Daoy (cell line): ENCODE measurements around the gene SIK2. TPM values are rescaled to one million over a fixed set of nuclear protein-coding genes. Genes with fewer than 3 reads are reported as not detected.
"Not testable (repeated sequence)": the region's sequence is repeated elsewhere in the genome, so short reads cannot be mapped to it uniquely, and the experiment has no call there.

Experiments used
- DNase-seq: peaks from one replicate; pipeline ENCODE4 v3.0.0-alpha.2; 2015; ENCODE audit warnings: low read depth
- total RNA-seq: library from RNA; depleted of rRNA; stranded (reverse); fragments of >200 nt; shearing (Covaris generic); gene quantifications from 2 replicates; pipeline ENCODE4 v1.2.3, GENCODE V29; 2014

SIK2 gene
- total RNA-seq, 1 experiment from 2014 or later: 4.7 TPM

GRCh38 chr11:111624608-111625007, 22.4 kb downstream of the SIK2 start:
- no peak for DNase-seq

- no peak for DNase-seq
Observed at GRCh38 chr11:111627591-111627990, 25.3 kb downstream of the SIK2 start.

- no peak for DNase-seq
Observed at GRCh38 chr11:111629499-111629898, 27.2 kb downstream of the SIK2 start.

GRCh38 chr11:111631024-111631665, 28.9 kb downstream of the SIK2 start:
- no peak for DNase-seq

GRCh38 chr11:111631666-111632039, 29.4 kb downstream of the SIK2 start:
- DNase-seq: peak; percentile 75

GRCh38 chr11:111632516-111633220, 30.4 kb downstream of the SIK2 start:
- DNase-seq: no peak

- no peak for DNase-seq
Observed at GRCh38 chr11:111633248-111633647, 31.0 kb downstream of the SIK2 start.

GRCh38 chr11:111633756-111634362, 31.6 kb downstream of the SIK2 start:
- peak; percentile 48 for DNase-seq

GRCh38 chr11:111634981-111635705, 32.9 kb downstream of the SIK2 start:
- DNase-seq: peak; percentile 61

- DNase-seq: peak; percentile 43
Observed at GRCh38 chr11:111635706-111636045, 33.4 kb downstream of the SIK2 start.

- no peak for DNase-seq
Observed at GRCh38 chr11:111637885-111638284, 35.6 kb downstream of the SIK2 start.

GRCh38 chr11:111639226-111639925, 37.1 kb downstream of the SIK2 start:
- no peak for DNase-seq

GRCh38 chr11:111641339-111642015, 39.2 kb downstream of the SIK2 start:
- no peak for DNase-seq

- DNase-seq: no peak
Observed at GRCh38 chr11:111642542-111642941, 40.3 kb downstream of the SIK2 start.

GRCh38 chr11:111644922-111645321, 42.7 kb downstream of the SIK2 start:
- no peak for DNase-seq

GRCh38 chr11:111645657-111646316, 43.5 kb downstream of the SIK2 start:
- DNase-seq: no peak

- not testable (repeated sequence) for DNase-seq
Observed at GRCh38 chr11:111651336-111651735, 49.1 kb downstream of the SIK2 start.

- no peak for DNase-seq
Observed at GRCh38 chr11:111652184-111652583, 49.9 kb downstream of the SIK2 start.

- DNase-seq: no peak
Observed at GRCh38 chr11:111654601-111655000, 52.4 kb downstream of the SIK2 start.

GRCh38 chr11:111655924-111656323, 53.7 kb downstream of the SIK2 start:
- no peak for DNase-seq

GRCh38 chr11:111657905-111658304, 55.7 kb downstream of the SIK2 start:
- not testable (repeated sequence) for DNase-seq
